Activated T-helper 17 cell treated with anti-CD3 and anti-CD28 coated beads, Interleukin-2, amount 50 U/mL, for 72 hours (primary cell): ENCODE data around the gene GPR31. TPM values are rescaled to one million over a fixed set of nuclear protein-coding genes. Genes with fewer than 3 reads are reported as not detected.

ENCODE experiments used
- ATAC-seq: fragments of 150-1000 bp; cut with Tn5 transposase; replicated peaks from 2 replicates; pipeline ENCODE4 v1.10.0; 2021; ENCODE audit warnings: mild to moderate bottlenecking, moderate library complexity
- H3K27ac Mint-ChIP-seq: one replicate; pipeline ENCODE4 v1.8.0; 2022; ENCODE audit warnings: mixed read lengths
- H3K27me3 Mint-ChIP-seq: one replicate; pipeline ENCODE4 v1.8.0; 2022; ENCODE audit warnings: mixed read lengths
- H3K36me3 Mint-ChIP-seq: one replicate; pipeline ENCODE4 v1.8.0; 2022; ENCODE audit warnings: low read depth, mild to moderate bottlenecking, mixed read lengths
- H3K4me1 Mint-ChIP-seq: one replicate; pipeline ENCODE4 v1.8.0; 2022; ENCODE audit warnings: mixed read lengths
- H3K4me3 Mint-ChIP-seq: one replicate; pipeline ENCODE4 v1.8.0; 2022; ENCODE audit warnings: mild to moderate bottlenecking, mixed read lengths
- H3K9me3 Mint-ChIP-seq: one replicate; pipeline ENCODE4 v1.8.0; 2022; ENCODE audit warnings: mixed read lengths
- total RNA-seq, 2 donors: library from RNA; stranded (reverse); gene quantifications; one replicate each; pipeline ENCODE4 v1.2.3, GENCODE V29; 2022

Gene GPR31
- total RNA-seq, 2 donors from 2014 or later: not detected

GRCh38 chr6:167153521-167153959, 4.2 kb downstream of the GPR31 start:
- Mint-ChIP-seq H3K4me1 (peaks cover 25% of the 10 kb centered on the region), H3K4me3 (peak overlapping the region; percentile 61), H3K36me3 (peaks cover 6% of the 10 kb centered on the region), H3K27ac (peak overlapping the region; percentile 83), H3K27me3 (no peaks in the 10 kb centered on the region), H3K9me3 (no peaks in the 10 kb centered on the region)
- ATAC-seq: peak; percentile 59

- peaks cover 25% of the 10 kb centered on the region for H3K4me1 Mint-ChIP-seq
- no peaks in the 10 kb centered on the region for H3K27me3 Mint-ChIP-seq
- H3K9me3 Mint-ChIP-seq: no peaks in the 10 kb centered on the region
- H3K27ac Mint-ChIP-seq: peak overlapping the region; percentile 83
- peak; percentile 56 for ATAC-seq
- peaks cover 6% of the 10 kb centered on the region for H3K36me3 Mint-ChIP-seq
- H3K4me3 Mint-ChIP-seq: peak overlapping the region; percentile 61
Measured at GRCh38 chr6:167152862-167153261, 4.9 kb downstream of the GPR31 start.

GRCh38 chr6:167151648-167152047, 6.1 kb downstream of the GPR31 start:
- H3K27me3 Mint-ChIP-seq: no peaks in the 10 kb centered on the region
- peaks cover 25% of the 10 kb centered on the region for H3K4me1 Mint-ChIP-seq
- no peaks in the 10 kb centered on the region for H3K9me3 Mint-ChIP-seq
- peaks cover 6% of the 10 kb centered on the region for H3K36me3 Mint-ChIP-seq
- ATAC-seq: no peak
- H3K27ac Mint-ChIP-seq: peak overlapping the region; percentile 65
- peak overlapping the region; percentile 61 for H3K4me3 Mint-ChIP-seq

- H3K27ac Mint-ChIP-seq: peak overlapping the region; percentile 65
- peaks cover 25% of the 10 kb centered on the region for H3K4me1 Mint-ChIP-seq
- ATAC-seq: peak; percentile 79
- H3K36me3 Mint-ChIP-seq: peaks cover 6% of the 10 kb centered on the region
- H3K9me3 Mint-ChIP-seq: no peaks in the 10 kb centered on the region
- no peaks in the 10 kb centered on the region for H3K27me3 Mint-ChIP-seq
- H3K4me3 Mint-ChIP-seq: peak overlapping the region; percentile 61
Measured at GRCh38 chr6:167150941-167151549, 6.7 kb downstream of the GPR31 start.

- Mint-ChIP-seq H3K27me3 (no peaks in the 10 kb centered on the region), H3K4me3 (no peak overlapping the region), H3K36me3 (peaks cover 6% of the 10 kb centered on the region), H3K27ac (no peak overlapping the region), H3K9me3 (no peaks in the 10 kb centered on the region), H3K4me1 (peaks cover 25% of the 10 kb centered on the region)
- no peak for ATAC-seq
Measured at GRCh38 chr6:167148997-167149396, 8.8 kb downstream of the GPR31 start.

GRCh38 chr6:167148021-167148420, 9.8 kb downstream of the GPR31 start:
- Mint-ChIP-seq H3K4me3 (no peak overlapping the region), H3K27me3 (no peaks in the 10 kb centered on the region), H3K4me1 (peaks cover 17% of the 10 kb centered on the region), H3K9me3 (no peaks in the 10 kb centered on the region), H3K27ac (no peak overlapping the region), H3K36me3 (peaks cover 5% of the 10 kb centered on the region)
- ATAC-seq: no peak

GRCh38 chr6:167146977-167147376, 10.8 kb downstream of the GPR31 start:
- no peak for ATAC-seq
- Mint-ChIP-seq H3K4me1 (peaks cover 12% of the 10 kb centered on the region), H3K9me3 (no peaks in the 10 kb centered on the region), H3K27me3 (no peaks in the 10 kb centered on the region), H3K4me3 (no peak overlapping the region), H3K27ac (no peak overlapping the region), H3K36me3 (no peaks in the 10 kb centered on the region)

- Mint-ChIP-seq H3K4me1 (peaks cover 13% of the 10 kb centered on the region), H3K27me3 (no peaks in the 10 kb centered on the region), H3K4me3 (peak overlapping the region; percentile 26), H3K27ac (no peak overlapping the region), H3K9me3 (no peaks in the 10 kb centered on the region), H3K36me3 (peaks cover 4% of the 10 kb centered on the region)
- ATAC-seq: no peak
Measured at GRCh38 chr6:167146135-167146534, 11.6 kb downstream of the GPR31 start.

- no peak for ATAC-seq
- Mint-ChIP-seq H3K27me3 (no peaks in the 10 kb centered on the region), H3K4me1 (peaks cover 13% of the 10 kb centered on the region), H3K36me3 (peaks cover 11% of the 10 kb centered on the region), H3K4me3 (no peak overlapping the region), H3K9me3 (no peaks in the 10 kb centered on the region), H3K27ac (no peak overlapping the region)
Measured at GRCh38 chr6:167145461-167145860, 12.3 kb downstream of the GPR31 start.

GRCh38 chr6:167143041-167143440, 14.7 kb downstream of the GPR31 start:
- Mint-ChIP-seq H3K9me3 (no peaks in the 10 kb centered on the region), H3K27ac (no peak overlapping the region)

GRCh38 chr6:167142433-167142761, 15.4 kb downstream of the GPR31 start:
- Mint-ChIP-seq H3K9me3 (no peaks in the 10 kb centered on the region), H3K27me3 (no peaks in the 10 kb centered on the region), H3K36me3 (peaks cover 39% of the 10 kb centered on the region), H3K4me1 (peaks cover 16% of the 10 kb centered on the region), H3K27ac (no peak overlapping the region), H3K4me3 (peak overlapping the region; percentile 39)
- ATAC-seq: no peak

More at GRCh38 chr6:167143041-167143440, 14.7 kb downstream of the GPR31 start:
- Mint-ChIP-seq H3K4me3 (no peak overlapping the region), H3K4me1 (peaks cover 14% of the 10 kb centered on the region), H3K27me3 (no peaks in the 10 kb centered on the region), H3K36me3 (peaks cover 32% of the 10 kb centered on the region)
- no peak for ATAC-seq

- peak overlapping the region; percentile 56 for H3K27ac Mint-ChIP-seq
- peaks cover 21% of the 10 kb centered on the region for H3K4me1 Mint-ChIP-seq
- H3K27me3 Mint-ChIP-seq: no peaks in the 10 kb centered on the region
- H3K36me3 Mint-ChIP-seq: peaks cover 44% of the 10 kb centered on the region
- ATAC-seq: peak; percentile 89
- no peaks in the 10 kb centered on the region for H3K9me3 Mint-ChIP-seq
- peak overlapping the region; percentile 39 for H3K4me3 Mint-ChIP-seq
Measured at GRCh38 chr6:167141667-167142432, 15.9 kb downstream of the GPR31 start.

GRCh38 chr6:167140589-167141474, 16.9 kb downstream of the GPR31 start:
- peaks cover 31% of the 10 kb centered on the region for H3K4me1 Mint-ChIP-seq
- no peak for ATAC-seq

GRCh38 chr6:167139761-167140160, 18.0 kb downstream of the GPR31 start:
- H3K36me3 Mint-ChIP-seq: peaks cover 65% of the 10 kb centered on the region
- H3K27me3 Mint-ChIP-seq: no peaks in the 10 kb centered on the region
- peaks cover 40% of the 10 kb centered on the region for H3K4me1 Mint-ChIP-seq
- no peaks in the 10 kb centered on the region for H3K9me3 Mint-ChIP-seq
- no peak overlapping the region for H3K27ac Mint-ChIP-seq
- no peak for ATAC-seq
- no peak overlapping the region for H3K4me3 Mint-ChIP-seq

More at GRCh38 chr6:167140589-167141474, 16.9 kb downstream of the GPR31 start:
- Mint-ChIP-seq H3K9me3 (no peaks in the 10 kb centered on the region), H3K36me3 (peaks cover 54% of the 10 kb centered on the region), H3K27ac (peak overlapping the region; percentile 56), H3K27me3 (no peaks in the 10 kb centered on the region), H3K4me3 (peak overlapping the region; percentile 39)
